Neural cell (in vitro differentiated cells): ENCODE data around the gene THADA. TPM values are rescaled to one million over a fixed set of nuclear protein-coding genes. Genes with fewer than 3 reads are reported as not detected.

Source experiments
- H2AFZ ChIP-seq: fragments of 200-600, 300-800 bp; sonication (generic), shearing (Covaris generic); 2 replicates; pipeline ENCODE4 v1.6.0; 2014; ENCODE audit warnings: low read depth, mild to moderate bottlenecking, antibody characterized with exemption, low read length, moderate library complexity
- H3F3A ChIP-seq: fragments of 200-600 bp; shearing (Covaris generic); 2 replicates; pipeline ENCODE4 v1.6.1; 2016; ENCODE audit warnings: mild to moderate bottlenecking, moderate library complexity, mixed read lengths, antibody characterized with exemption, low read length; ENCODE audit not compliant: insufficient read depth, poor library complexity, severe bottlenecking
- H3K27ac ChIP-seq: fragments of 200-600, 300-800 bp; sonication (generic), shearing (Covaris generic); 2 replicates; pipeline ENCODE4 v1.5.1; 2014; ENCODE audit warnings: mild to moderate bottlenecking, low read length, moderate library complexity
- H3K27me3 ChIP-seq: fragments of 300-800, 200-600 bp; sonication (generic), shearing (Covaris generic); 2 replicates; pipeline ENCODE4 v1.6.0; 2014; ENCODE audit warnings: mild to moderate bottlenecking, low read depth, low read length, moderate library complexity; ENCODE audit not compliant: insufficient read depth
- H3K36me3 ChIP-seq: fragments of 300-800, 200-600 bp; sonication (generic), shearing (Covaris generic); 2 replicates; pipeline ENCODE4 v1.5.1; 2014; ENCODE audit warnings: mild to moderate bottlenecking, antibody characterized with exemption, low read length, moderate library complexity; ENCODE audit not compliant: insufficient read depth
- H3K4me2 ChIP-seq: fragments of 300-800, 200-600 bp; sonication (generic), shearing (Covaris generic); 2 replicates; pipeline ENCODE4 v1.6.0; 2014; ENCODE audit warnings: mild to moderate bottlenecking, low read length
- H3K4me3 ChIP-seq: fragments of 300-800, 200-600 bp; sonication (generic), shearing (Covaris generic); 2 replicates; pipeline ENCODE4 v1.5.1; 2014; ENCODE audit warnings: mild to moderate bottlenecking, low read length, moderate library complexity
- H3K79me2 ChIP-seq: fragments of 200-600 bp; shearing (Covaris generic); replicated peaks from 2 replicates; pipeline ENCODE4 v1.6.0; 2014; ENCODE audit warnings: mild to moderate bottlenecking, low read length, moderate library complexity; ENCODE audit not compliant: insufficient read depth
- H3K9ac ChIP-seq: fragments of 300-800, 200-600 bp; sonication (generic), shearing (Covaris generic); 2 replicates; pipeline ENCODE4 v1.6.1; 2016; ENCODE audit warnings: mild to moderate bottlenecking, low read length, mixed read lengths
- H3K9me2 ChIP-seq: fragments of 200-600 bp; shearing (Covaris generic); 2 replicates; pipeline ENCODE4 v1.6.1; 2016; ENCODE audit warnings: mild to moderate bottlenecking, low read length, mixed read lengths; ENCODE audit not compliant: insufficient read depth
- H3K9me3 ChIP-seq: fragments of 200-600, 300-800 bp; sonication (generic), shearing (Covaris generic); 2 replicates; pipeline ENCODE4 v1.6.1; 2016; ENCODE audit warnings: mild to moderate bottlenecking, mixed run types, low read length, moderate library complexity, mixed read lengths
- H4K20me1 ChIP-seq: fragments of 200-600 bp; shearing (Covaris generic); 2 replicates; pipeline ENCODE4 v1.6.1; 2016; ENCODE audit warnings: mild to moderate bottlenecking, mixed run types; ENCODE audit not compliant: insufficient read depth
- CTCF ChIP-seq: fragments of 450-650 bp; IDR thresholded peaks from 2 replicates; pipeline ENCODE4 v1.5.1; 2014; ENCODE audit warnings: antibody characterized with exemption, mild to moderate bottlenecking, moderate library complexity; ENCODE audit not compliant: poor library complexity, severe bottlenecking
- EP300 ChIP-seq: fragments of 450-650 bp; conservative IDR thresholded peaks from 2 replicates; pipeline ENCODE4 v1.6.1; 2014; ENCODE audit warnings: antibody characterized with exemption, mild to moderate bottlenecking, moderate library complexity; ENCODE audit not compliant: poor library complexity, severe bottlenecking
- EZH2 ChIP-seq: fragments of 200-600, 300-800 bp; shearing (Covaris generic), sonication (generic); IDR thresholded peaks from 2 replicates; pipeline ENCODE4 v1.6.1; 2014; ENCODE audit warnings: antibody characterized with exemption, low read length, borderline replicate concordance, mild to moderate bottlenecking; ENCODE audit not compliant: insufficient read depth, poor library complexity, severe bottlenecking
- MXI1 ChIP-seq: fragments of 450-650 bp; conservative IDR thresholded peaks from 2 replicates; pipeline ENCODE4 v1.6.1; 2014; ENCODE audit warnings: antibody characterized with exemption, mild to moderate bottlenecking; ENCODE audit not compliant: poor library complexity, severe bottlenecking
- POLR2AphosphoS5 ChIP-seq: IDR thresholded peaks from 2 replicates; pipeline ENCODE4 v1.6.1; 2012
- RAD21 ChIP-seq: fragments of 450-650 bp; conservative IDR thresholded peaks from 2 replicates; pipeline ENCODE4 v1.6.1; 2014; ENCODE audit warnings: antibody characterized with exemption, mild to moderate bottlenecking, moderate library complexity
- SMC3 ChIP-seq: fragments of 450-650 bp; conservative IDR thresholded peaks from 2 replicates; pipeline ENCODE4 v1.6.1; 2014; ENCODE audit warnings: antibody characterized with exemption, mild to moderate bottlenecking, moderate library complexity; ENCODE audit not compliant: poor library complexity
- TAF1 ChIP-seq: IDR thresholded peaks from 2 replicates; pipeline ENCODE4 v1.6.1; 2012; ENCODE audit warnings: low read depth
- polyA plus RNA-seq: library from polyadenylated mRNA; depleted of rRNA; stranded (reverse); fragments of >200 nt; gene quantifications from 2 replicates; pipeline ENCODE4 v1.2.3, GENCODE V29; 2014
- TF ChIP-seq, protein P1 (sequence below): IDR thresholded peaks from 2 replicates; pipeline ENCODE4 v1.6.1; 2012; ENCODE audit warnings: borderline replicate concordance

Gene THADA
- polyA plus RNA-seq, 1 donor from 2014 or later = 8.5 TPM

GRCh38 chr2:43454791-43455190 lies 141.0 kb downstream of the THADA start:
- no peaks in the 10 kb centered on the region for H3F3A ChIP-seq

GRCh38 chr2:43453179-43454170 lies 142.4 kb downstream of the THADA start:
- no peaks in the 10 kb centered on the region for H3K9me3 ChIP-seq
- no peaks in the 10 kb centered on the region for H3K36me3 ChIP-seq
- H3K4me2 ChIP-seq = no peak overlapping the region
- no peak overlapping the region for H3K9ac ChIP-seq
- H4K20me1 ChIP-seq = no peaks in the 10 kb centered on the region
- H3K9me2 ChIP-seq = no peaks in the 10 kb centered on the region
- H3K27ac ChIP-seq = no peak overlapping the region
- H2AFZ ChIP-seq = no peak overlapping the region
- H3K79me2 ChIP-seq = no peaks in the 10 kb centered on the region
- H3K27me3 ChIP-seq = no peaks in the 10 kb centered on the region
- no peak overlapping the region for H3K4me3 ChIP-seq
- H3F3A ChIP-seq = no peaks in the 10 kb centered on the region
- TF ChIP-seq, protein P1, sequence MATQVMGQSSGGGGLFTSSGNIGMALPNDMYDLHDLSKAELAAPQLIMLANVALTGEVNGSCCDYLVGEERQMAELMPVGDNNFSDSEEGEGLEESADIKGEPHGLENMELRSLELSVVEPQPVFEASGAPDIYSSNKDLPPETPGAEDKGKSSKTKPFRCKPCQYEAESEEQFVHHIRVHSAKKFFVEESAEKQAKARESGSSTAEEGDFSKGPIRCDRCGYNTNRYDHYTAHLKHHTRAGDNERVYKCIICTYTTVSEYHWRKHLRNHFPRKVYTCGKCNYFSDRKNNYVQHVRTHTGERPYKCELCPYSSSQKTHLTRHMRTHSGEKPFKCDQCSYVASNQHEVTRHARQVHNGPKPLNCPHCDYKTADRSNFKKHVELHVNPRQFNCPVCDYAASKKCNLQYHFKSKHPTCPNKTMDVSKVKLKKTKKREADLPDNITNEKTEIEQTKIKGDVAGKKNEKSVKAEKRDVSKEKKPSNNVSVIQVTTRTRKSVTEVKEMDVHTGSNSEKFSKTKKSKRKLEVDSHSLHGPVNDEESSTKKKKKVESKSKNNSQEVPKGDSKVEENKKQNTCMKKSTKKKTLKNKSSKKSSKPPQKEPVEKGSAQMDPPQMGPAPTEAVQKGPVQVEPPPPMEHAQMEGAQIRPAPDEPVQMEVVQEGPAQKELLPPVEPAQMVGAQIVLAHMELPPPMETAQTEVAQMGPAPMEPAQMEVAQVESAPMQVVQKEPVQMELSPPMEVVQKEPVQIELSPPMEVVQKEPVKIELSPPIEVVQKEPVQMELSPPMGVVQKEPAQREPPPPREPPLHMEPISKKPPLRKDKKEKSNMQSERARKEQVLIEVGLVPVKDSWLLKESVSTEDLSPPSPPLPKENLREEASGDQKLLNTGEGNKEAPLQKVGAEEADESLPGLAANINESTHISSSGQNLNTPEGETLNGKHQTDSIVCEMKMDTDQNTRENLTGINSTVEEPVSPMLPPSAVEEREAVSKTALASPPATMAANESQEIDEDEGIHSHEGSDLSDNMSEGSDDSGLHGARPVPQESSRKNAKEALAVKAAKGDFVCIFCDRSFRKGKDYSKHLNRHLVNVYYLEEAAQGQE = no peak
- TF ChIP-seq TAF1 (no peak), EP300 (no peak), RAD21 (no peak), CTCF (no peak), POLR2AphosphoS5 (no peak), EZH2 (no peak)

More at GRCh38 chr2:43454791-43455190, 141.0 kb downstream of the THADA start:
- no peaks in the 10 kb centered on the region for H4K20me1 ChIP-seq
- H3K27me3 ChIP-seq = no peaks in the 10 kb centered on the region
- H3K36me3 ChIP-seq = no peaks in the 10 kb centered on the region
- no peak overlapping the region for H3K27ac ChIP-seq
- no peak overlapping the region for H3K4me2 ChIP-seq
- H3K4me3 ChIP-seq = no peak overlapping the region
- no peaks in the 10 kb centered on the region for H3K9me2 ChIP-seq
- H2AFZ ChIP-seq = no peak overlapping the region
- no peaks in the 10 kb centered on the region for H3K9me3 ChIP-seq
- H3K9ac ChIP-seq = no peak overlapping the region
- TF ChIP-seq CTCF (no peak), POLR2AphosphoS5 (no peak), RAD21 (no peak), EP300 (no peak), SMC3 (no peak), TAF1 (no peak), MXI1 (no peak), EZH2 (no peak)
- TF ChIP-seq, protein P1 = no peak
- no peaks in the 10 kb centered on the region for H3K79me2 ChIP-seq
